Measurements from ENCODE around the gene PIP5K1C.
"Not testable (repeated sequence)": the region's sequence is repeated elsewhere in the genome, so short reads cannot be mapped to it uniquely, and the experiment has no call there.

The PIP5K1C gene

GRCh38 chr19:3659746-3660112 lies 40.5 kb downstream of the PIP5K1C start:
- DNase-seq, result no peak

GRCh38 chr19:3658870-3659745 lies 41.2 kb downstream of the PIP5K1C start:
- no peak for DNase-seq

DNA sequence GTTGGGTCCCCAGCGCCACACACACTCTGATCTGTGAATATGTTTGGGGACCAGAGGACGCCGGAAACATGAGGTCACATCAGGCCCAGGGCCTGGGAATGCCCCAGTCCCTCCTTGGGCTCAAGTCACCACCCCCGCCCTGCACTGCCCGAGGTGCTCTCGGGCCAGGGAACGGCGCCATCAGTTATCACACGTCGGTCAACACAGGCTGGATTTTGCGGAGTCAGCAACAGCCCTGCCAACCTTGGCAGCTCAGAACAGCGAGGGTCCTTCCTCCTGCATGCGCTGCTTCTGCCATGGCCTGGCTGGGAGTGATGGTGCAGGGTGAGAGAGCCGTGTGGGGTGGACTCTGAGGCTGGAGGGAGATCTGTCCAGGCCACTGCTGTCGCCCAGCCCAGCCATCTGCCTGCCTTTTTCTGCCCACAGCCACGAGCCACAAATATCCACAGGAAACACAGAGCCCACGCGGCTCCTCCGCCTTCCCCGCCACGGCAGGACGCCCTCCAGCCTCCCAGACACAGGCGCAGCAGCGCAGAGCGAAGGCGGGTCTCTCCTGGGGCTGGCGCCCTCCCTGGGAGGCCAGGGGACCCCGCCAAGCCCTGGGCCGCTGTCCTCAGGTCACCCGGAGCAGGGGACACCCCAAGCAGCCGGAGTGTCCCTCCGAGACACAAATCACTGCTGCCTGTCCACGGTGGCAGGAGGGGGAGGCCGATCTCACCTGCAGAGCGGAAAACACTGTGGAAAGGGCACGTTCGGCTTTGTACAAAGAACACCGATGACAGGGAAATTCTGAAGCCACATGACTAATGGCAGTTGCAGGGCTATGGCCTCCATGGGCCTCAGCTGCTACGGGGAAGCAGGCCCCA lies 42.0 kb downstream of the PIP5K1C start:
- no peak for DNase-seq

GRCh38 chr19:3657395-3657769 lies 42.9 kb downstream of the PIP5K1C start:
- no peak for DNase-seq

DNA sequence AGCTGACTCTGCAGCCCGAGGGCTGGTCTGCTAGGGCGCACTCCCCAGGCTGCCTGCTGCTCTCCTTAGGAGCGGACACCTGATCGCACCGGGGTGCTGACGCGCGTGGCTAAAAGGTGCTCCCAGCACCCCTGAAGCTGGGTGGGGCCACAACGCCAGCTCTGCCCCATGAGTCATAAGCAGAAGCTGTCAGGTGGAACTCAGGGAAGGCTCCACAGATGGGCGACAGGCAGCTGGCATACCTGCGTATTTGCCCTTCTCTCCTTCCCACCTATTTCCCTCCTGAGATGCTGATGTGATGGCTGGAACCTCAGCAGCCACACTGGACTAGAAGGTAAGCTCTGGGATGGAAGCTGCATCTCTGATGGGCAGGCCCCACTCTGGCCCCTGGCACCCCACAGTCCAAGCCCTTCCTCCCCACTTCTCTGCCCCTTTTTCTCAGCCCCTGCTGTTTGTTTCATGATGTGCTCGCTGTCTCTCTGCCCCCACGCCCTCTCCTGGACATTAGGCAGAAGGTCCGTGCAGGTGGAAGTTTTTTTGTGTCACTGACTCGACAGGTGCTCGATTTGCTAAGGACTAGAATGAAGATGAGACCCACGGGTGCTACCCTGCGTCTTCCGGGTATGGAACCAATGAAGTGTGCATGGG lies 43.4 kb downstream of the PIP5K1C start:
- no peak for DNase-seq

- no peak for DNase-seq
Observed at GRCh38 chr19:3656073-3656746, 44.1 kb downstream of the PIP5K1C start.

- DNase-seq, result no peak
Observed at GRCh38 chr19:3655402-3656072, 44.7 kb downstream of the PIP5K1C start.

DNA sequence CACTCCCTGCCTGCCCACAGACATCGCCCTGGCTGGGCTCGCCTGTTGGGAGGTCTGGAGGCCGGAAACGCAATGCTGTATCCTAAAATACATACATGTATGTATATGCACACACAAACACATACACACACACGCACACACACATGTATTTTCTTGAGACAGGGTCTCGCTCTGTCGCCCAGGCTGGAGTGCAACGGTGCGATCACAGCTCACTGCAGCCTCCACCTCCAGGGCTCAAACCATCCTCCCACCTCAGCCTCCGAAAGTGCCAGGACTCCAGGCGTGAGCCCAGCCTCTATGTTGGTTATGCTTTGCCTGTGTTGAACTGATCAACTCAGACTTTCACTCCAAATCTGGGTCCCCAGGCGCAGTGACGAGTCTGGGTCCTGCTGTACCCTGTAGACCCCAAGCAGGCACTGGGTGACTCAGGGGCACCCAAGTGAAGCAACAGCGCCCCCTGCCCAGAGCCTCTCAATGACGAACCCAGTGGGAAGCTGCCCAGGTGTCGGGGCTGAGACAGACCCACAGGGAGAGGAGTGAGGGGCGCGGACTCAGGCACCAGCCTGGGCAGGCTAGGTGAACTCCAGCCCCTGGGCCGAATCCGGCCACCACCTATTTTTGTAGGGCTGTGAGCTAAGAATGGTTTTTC lies 46.3 kb downstream of the PIP5K1C start:
- peak in 1 of 2 donors; percentile 5 for DNase-seq

DNA sequence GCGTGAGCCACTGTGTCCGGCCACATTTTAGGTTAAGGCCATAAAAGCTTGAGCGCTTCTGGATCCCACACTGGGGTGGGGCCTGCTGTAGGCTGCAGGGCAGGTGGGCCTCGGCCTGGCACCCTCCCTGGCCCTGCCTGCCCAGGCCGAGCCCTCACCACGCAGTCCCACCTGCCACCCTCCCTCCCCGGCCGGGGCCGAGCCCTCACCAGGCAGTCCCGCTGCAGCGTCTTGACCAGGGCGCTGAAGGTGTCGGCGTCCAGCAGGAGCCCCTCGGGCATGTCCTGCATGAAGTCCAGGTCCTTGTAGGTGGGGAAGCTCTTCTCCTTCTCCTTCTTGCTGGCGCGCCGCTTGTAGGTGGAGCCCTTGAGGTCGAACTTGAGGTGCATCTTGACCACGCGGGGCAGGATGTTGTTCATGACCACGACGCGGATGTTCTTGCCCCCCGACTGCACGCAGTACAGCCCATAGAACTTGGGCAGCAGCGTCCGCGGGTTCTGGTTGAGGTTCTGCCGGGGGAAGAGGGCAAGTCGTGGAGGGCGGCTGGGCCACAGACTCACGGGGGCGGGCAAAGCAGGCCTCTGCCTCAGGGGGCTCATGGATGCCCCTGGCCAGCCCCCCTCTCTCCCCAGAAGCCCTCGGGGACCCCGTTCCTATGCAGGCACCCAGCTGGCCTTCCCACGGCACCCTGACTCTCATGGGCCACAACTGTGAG lies 47.0 kb downstream of the PIP5K1C start:
- no peak for DNase-seq

DNA sequence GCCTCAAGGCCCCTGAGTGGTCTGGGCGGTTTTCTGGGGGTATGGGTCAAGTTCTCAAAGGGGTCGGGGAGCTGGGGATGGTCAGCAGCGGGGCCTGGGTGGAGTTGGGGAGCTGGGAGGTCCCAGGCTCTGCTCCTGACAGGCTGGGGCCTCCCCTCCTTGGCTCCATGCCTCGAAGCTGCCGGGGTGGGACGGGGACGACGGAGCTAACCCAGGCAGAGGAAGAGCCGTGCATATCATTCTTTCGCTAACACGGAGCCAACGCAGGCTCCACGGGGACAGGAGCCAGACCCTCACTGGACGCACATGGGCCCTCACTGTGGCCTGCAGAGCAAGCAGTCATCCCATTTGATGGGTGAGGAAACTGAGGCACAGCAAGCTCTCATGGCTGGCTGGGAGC lies 47.8 kb downstream of the PIP5K1C start:
- no peak for DNase-seq

GRCh38 chr19:3651684-3652083 lies 48.6 kb downstream of the PIP5K1C start:
- no peak for DNase-seq

DNA sequence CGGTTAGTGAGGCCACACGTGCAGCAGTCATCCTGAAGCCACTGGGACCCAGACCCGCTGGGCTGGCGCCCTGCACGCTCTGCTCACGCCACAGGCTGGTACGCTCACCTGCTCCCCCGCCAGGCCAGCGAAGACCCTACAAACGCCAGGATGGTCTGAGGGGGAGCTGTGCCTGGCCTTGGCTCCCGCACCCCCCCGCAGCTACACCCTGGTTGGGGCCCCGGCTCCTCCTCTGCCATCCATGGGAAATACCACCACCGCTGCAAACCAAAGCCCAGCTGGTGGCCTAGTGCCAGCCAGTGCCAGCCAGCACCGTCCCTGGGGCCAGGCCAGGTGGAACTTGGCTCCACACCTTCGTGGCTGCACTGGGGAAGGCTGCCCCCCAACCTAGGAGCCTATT lies 50.4 kb downstream of the PIP5K1C start:
- no peak for DNase-seq

GRCh38 chr19:3648037-3648905 lies 52.0 kb downstream of the PIP5K1C start:
- DNase-seq, result no peak

DNA sequence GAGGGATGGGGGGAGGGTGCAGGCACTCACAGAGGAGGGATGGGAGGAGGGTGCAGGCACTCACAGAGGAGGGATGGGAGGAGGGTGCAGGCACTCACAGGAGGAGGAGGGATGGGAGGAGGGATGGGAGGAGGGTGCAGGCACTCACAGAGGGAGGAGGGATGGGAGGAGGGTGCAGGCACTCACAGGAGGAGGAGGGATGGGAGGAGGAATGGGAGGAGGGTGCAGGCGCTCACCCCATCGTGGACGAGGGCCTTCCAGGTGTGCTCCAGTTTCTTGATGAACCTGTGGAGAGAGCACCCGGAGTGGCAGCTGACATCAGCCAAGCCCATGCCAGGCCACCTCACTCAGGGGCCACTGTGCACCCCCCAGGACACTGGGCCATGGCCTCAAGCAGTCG lies 53.2 kb downstream of the PIP5K1C start:
- DNase-seq, result not testable (repeated sequence)

DNA sequence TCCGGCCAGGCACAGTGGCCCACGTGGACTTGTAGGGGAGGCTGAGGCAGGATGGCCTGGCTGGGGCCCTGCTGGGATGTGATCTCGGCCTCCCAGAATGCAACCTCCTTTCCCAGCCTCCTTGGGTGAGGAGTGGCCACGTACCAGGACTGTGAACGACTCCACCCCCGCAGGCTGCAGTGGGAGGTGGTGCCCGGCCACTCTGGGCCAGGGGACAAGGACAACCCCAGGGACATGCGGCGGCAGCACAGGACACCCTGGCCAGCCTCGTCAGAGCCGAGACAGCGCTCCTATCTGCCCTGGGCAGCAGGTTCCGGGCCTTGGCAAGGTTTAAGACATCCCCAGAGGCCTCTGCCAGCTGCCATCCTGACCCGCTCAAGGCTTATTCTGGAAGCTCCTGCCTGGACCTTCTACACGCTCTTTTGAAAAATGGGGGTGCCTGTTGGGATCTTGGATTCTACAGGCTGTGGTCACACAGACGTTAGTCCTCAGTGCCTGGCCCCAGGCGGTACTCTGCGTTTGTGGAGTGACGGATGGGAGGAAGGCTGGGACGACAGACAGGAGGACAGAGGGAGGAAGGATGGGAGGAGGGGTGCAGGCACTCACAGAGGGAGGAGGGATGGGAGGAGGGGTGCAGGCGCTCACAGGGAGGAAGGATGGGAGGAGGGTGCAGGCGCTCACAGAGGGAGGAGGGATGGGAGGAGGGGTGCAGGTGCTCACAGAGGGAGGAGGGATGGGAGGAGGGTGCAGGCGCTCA lies 53.8 kb downstream of the PIP5K1C start:
- no peak for DNase-seq

- DNase-seq, result no peak
Observed at GRCh38 chr19:3645726-3646125, 54.5 kb downstream of the PIP5K1C start.

DNA sequence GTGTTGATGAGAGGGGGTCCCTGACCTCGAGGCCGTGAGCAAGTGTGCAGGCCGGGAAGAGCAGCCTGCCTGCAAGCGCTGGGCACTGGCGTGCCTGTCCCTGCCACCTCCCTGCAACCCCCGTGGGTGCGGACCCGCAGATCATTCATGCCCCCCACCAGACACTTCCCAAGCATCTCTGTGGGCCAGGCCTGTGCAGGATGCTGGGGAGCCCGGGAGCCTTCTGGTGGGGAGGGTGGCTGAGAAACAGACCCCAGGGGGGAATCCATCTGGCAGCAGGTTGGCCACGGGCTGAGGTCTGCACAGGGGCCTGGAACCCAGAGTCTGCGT lies 55.2 kb downstream of the PIP5K1C start:
- no peak for DNase-seq

GRCh38 chr19:3644351-3645066 lies 55.8 kb downstream of the PIP5K1C start:
- DNase-seq, result no peak
